ENCODE results near the gene HS6ST3. TPM values are rescaled to one million over a fixed set of nuclear protein-coding genes. Genes with fewer than 3 reads are reported as not detected.

The HS6ST3 gene
- total and polyA plus RNA-seq, 2 of the 13 experiments (the other 11 are each of a cell fraction or from before 2014, with no cell fraction given) = not detected

GRCh38 chr13:96053003-96053703 is 36.8 kb upstream of the HS6ST3 start, which contains the start of gene UGGT2 (continued):
- no peak for TF ChIP-seq ZNF589 (CRISPR knock-in tag; conservative IDR thresholded peaks at IDR 0.05)
- no peak for TF ChIP-seq ZKSCAN1 (IDR thresholded peaks at IDR 0.05; ENCODE audit: low read length)
- TF ChIP-seq NFYB (CRISPR knock-in tag; IDR thresholded peaks at IDR 0.05) = peak; percentile 53
- peak; percentile 48; the same call in 1 of the 2 replicates for TF ChIP-seq ZSCAN29 (CRISPR knock-in tag; conservative IDR thresholded peaks at IDR 0.05)
- TF ChIP-seq TBP (CRISPR knock-in tag; IDR thresholded peaks at IDR 0.05) = no peak
- peak; percentile 99 for TF ChIP-seq PHF8 (CRISPR knock-in tag; IDR thresholded peaks at IDR 0.05)
- 0 out of 2 replicates have a peak, but pooled peaks have one; percentile 39 for TF ChIP-seq PAXIP1 (CRISPR knock-in tag; conservative IDR thresholded peaks at IDR 0.05)
- no peak for TF ChIP-seq LCORL (IDR thresholded peaks at IDR 0.05)
- peak; percentile 43; the same call in 1 of the 2 replicates for TF ChIP-seq LCORL (CRISPR knock-in tag; IDR thresholded peaks at IDR 0.05)
- TF ChIP-seq MLX (CRISPR knock-in tag; IDR thresholded peaks at IDR 0.05) = no peak
- peak; percentile 73; the same call in 1 of the 2 replicates for TF ChIP-seq REL (CRISPR knock-in tag; conservative IDR thresholded peaks at IDR 0.05)
- TF ChIP-seq POLR2AphosphoS2 (IDR thresholded peaks at IDR 0.05; ENCODE audit: low read depth, low read length) = no peak
- TF ChIP-seq ZNF382 (CRISPR knock-in tag; IDR thresholded peaks at IDR 0.05; ENCODE audit: borderline replicate concordance) = no peak
- TF ChIP-seq PRDM15 (CRISPR knock-in tag; IDR thresholded peaks at IDR 0.05) = peak; percentile 88
- TF ChIP-seq YEATS2 (CRISPR knock-in tag; IDR thresholded peaks at IDR 0.05; ENCODE audit: borderline replicate concordance) = peak; percentile 64
- 0 out of 2 replicates have a peak, but pooled peaks have one; percentile 54 for TF ChIP-seq ZBTB34 (CRISPR knock-in tag; IDR thresholded peaks at IDR 0.05)
- TF ChIP-seq KLF15 (CRISPR knock-in tag; IDR thresholded peaks at IDR 0.05; ENCODE audit: borderline replicate concordance) = peak; percentile 81; the same call in 1 of the 2 replicates
